ENCODE data around the gene OR10H3.
"Not testable (repeated sequence)": the region's sequence is repeated elsewhere in the genome, so short reads cannot be mapped to it uniquely, and the experiment has no call there.

OR10H3 gene

GRCh38 chr19:15779756-15780476, 42.1 kb downstream of the OR10H3 start:
- no peak for DNase-seq

GRCh38 chr19:15780610-15781418, 43.0 kb downstream of the OR10H3 start:
- no peak for DNase-seq

GRCh38 chr19:15781661-15782060, 43.9 kb downstream of the OR10H3 start:
- no peak for DNase-seq

- DNase-seq: no peak
Measured at GRCh38 chr19:15782211-15782610, 44.4 kb downstream of the OR10H3 start.

GRCh38 chr19:15782896-15783295, 45.1 kb downstream of the OR10H3 start:
- DNase-seq: not testable (repeated sequence)

- no peak for DNase-seq
Measured at GRCh38 chr19:15787611-15788155, 49.9 kb downstream of the OR10H3 start, which contains the start of gene OR10H5. Gene OR10H5 (plus strand): TSS chr19:15787661. CDS start chr19:15794049, 6,388 bp downstream.

- DNase-seq: no peak
Measured at GRCh38 chr19:15788594-15789270, 50.9 kb downstream of the OR10H3 start.

GRCh38 chr19:15790096-15790495, 52.3 kb downstream of the OR10H3 start:
- DNase-seq: no peak

Measured in CD4-positive, alpha-beta T cell treated with Interferon alpha-2 for 1 hour (primary cell).